Prostate gland (tissue), 2 donors: ENCODE results near the gene CLECL1.
"Not testable (repeated sequence)": the region's sequence is repeated elsewhere in the genome, so short reads cannot be mapped to it uniquely, and the experiment has no call there.

ENCODE experiments used
- POLR2AphosphoS5 ChIP-seq: sonication (generic); formaldehyde crosslinking; IDR thresholded peaks from one replicate; pipeline ENCODE4 v1.6.1; 2017; ENCODE audit warnings: antibody characterized with exemption
- TF ChIP-seq, protein P1 (sequence below), 4 experiments: fragments of 200-600 bp in 2 of 4; fragments of 450-650 bp in 2 of 4; sonication (generic) in 2 of 4; IDR thresholded peaks; 1 replicate in 3 of 4; 2 replicates in 1 of 4; pipeline ENCODE4 v1.5.1; 2016 to 2019; ENCODE audit warnings: antibody characterized with exemption in 4 of 4, mild to moderate bottlenecking in 2 of 4, moderate library complexity in 2 of 4

DNA sequence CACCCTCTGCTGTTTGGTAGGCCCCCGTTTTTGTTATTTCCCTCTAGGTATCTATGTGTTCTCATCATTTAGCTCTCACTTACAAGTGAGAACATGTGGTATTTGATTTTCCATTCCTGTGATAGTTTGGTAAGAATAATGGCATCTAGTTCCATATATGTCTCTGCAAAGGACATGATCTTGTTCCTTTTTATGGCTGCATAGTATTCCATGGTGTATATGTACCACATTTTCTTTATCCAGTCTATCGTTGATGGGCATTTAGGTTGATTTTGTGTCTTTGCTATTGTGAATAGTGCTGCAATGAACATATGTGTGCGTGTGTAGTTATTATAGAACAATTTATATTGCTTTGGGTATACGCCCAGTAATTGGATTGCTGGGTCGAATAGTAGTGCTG lies 28.3 kb downstream of the CLECL1 start:
- TF ChIP-seq, protein P1, sequence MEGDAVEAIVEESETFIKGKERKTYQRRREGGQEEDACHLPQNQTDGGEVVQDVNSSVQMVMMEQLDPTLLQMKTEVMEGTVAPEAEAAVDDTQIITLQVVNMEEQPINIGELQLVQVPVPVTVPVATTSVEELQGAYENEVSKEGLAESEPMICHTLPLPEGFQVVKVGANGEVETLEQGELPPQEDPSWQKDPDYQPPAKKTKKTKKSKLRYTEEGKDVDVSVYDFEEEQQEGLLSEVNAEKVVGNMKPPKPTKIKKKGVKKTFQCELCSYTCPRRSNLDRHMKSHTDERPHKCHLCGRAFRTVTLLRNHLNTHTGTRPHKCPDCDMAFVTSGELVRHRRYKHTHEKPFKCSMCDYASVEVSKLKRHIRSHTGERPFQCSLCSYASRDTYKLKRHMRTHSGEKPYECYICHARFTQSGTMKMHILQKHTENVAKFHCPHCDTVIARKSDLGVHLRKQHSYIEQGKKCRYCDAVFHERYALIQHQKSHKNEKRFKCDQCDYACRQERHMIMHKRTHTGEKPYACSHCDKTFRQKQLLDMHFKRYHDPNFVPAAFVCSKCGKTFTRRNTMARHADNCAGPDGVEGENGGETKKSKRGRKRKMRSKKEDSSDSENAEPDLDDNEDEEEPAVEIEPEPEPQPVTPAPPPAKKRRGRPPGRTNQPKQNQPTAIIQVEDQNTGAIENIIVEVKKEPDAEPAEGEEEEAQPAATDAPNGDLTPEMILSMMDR (IDR thresholded peaks at IDR 0.05) = not testable (repeated sequence)
- not testable (repeated sequence) for TF ChIP-seq POLR2AphosphoS5
